ENCODE measurements around the gene ACBD6. TPM values are rescaled to one million over a fixed set of nuclear protein-coding genes. Genes with fewer than 3 reads are reported as not detected.

ACBD6 gene
- total RNA-seq, 1 donor from 2014 or later, result 43.4 TPM

DNA sequence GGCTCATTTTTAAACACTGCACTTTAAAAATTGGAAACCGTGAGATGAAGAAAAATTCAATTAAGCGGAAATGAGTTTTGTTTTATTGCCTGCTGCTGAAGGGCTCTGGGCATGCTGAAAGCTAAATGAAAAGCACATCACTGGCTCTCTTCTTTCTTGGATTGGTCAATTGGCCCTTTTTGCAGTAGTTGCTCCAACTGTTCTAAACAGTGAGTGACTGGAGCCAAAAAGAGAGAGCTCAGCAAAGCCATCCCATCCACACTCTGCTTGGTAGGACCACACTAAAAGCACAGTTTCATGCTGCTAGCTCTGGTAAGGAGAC lies 224.2 kb downstream of the ACBD6 start:
- TF ChIP-seq EZH2 (IDR thresholded peaks at IDR 0.05; ENCODE audit: insufficient read depth, low read length), result no peak
- TF ChIP-seq, protein P1, sequence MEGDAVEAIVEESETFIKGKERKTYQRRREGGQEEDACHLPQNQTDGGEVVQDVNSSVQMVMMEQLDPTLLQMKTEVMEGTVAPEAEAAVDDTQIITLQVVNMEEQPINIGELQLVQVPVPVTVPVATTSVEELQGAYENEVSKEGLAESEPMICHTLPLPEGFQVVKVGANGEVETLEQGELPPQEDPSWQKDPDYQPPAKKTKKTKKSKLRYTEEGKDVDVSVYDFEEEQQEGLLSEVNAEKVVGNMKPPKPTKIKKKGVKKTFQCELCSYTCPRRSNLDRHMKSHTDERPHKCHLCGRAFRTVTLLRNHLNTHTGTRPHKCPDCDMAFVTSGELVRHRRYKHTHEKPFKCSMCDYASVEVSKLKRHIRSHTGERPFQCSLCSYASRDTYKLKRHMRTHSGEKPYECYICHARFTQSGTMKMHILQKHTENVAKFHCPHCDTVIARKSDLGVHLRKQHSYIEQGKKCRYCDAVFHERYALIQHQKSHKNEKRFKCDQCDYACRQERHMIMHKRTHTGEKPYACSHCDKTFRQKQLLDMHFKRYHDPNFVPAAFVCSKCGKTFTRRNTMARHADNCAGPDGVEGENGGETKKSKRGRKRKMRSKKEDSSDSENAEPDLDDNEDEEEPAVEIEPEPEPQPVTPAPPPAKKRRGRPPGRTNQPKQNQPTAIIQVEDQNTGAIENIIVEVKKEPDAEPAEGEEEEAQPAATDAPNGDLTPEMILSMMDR (IDR thresholded peaks at IDR 0.05; ENCODE audit: insufficient read depth, low read depth, low read length), result no peak
- peaks cover 36% of the 10 kb centered on the region for H3K36me3 Mint-ChIP-seq (ENCODE audit: low read depth, unreplicated experiment)
- H3K4me1 Mint-ChIP-seq (ENCODE audit: low read depth, unreplicated experiment), result no peaks in the 10 kb centered on the region
- H3K27ac Mint-ChIP-seq (ENCODE audit: unreplicated experiment), result no peak overlapping the region
- no peaks in the 10 kb centered on the region for H3K27me3 ChIP-seq (ENCODE audit: insufficient read depth, low read length)
- no peaks in the 10 kb centered on the region for H3K4me1 ChIP-seq (ENCODE audit: insufficient read depth, low read length)
- H3K4me2 ChIP-seq (ENCODE audit: low read length), result no peak overlapping the region
- FAIRE-seq, result no peak
- H2AFZ ChIP-seq (ENCODE audit: low read depth, low read length), result no peak overlapping the region
- no peaks in the 10 kb centered on the region for H3K79me2 ChIP-seq (ENCODE audit: insufficient read depth, low read length)
- H3K27me3 Mint-ChIP-seq (ENCODE audit: low read depth, unreplicated experiment), result no peaks in the 10 kb centered on the region
- DNase-seq (ENCODE audit: low read depth), result no peak
- H4K20me1 ChIP-seq (ENCODE audit: insufficient read depth, low read length), result no peaks in the 10 kb centered on the region
- no peak overlapping the region for H3K4me3 ChIP-seq (ENCODE audit: insufficient read depth, low read depth, low read length)
- no peak overlapping the region for H3K4me3 Mint-ChIP-seq (ENCODE audit: unreplicated experiment)
- no peak overlapping the region for H3K9ac ChIP-seq (ENCODE audit: low read length)
- H3K9me3 ChIP-seq (ENCODE audit: insufficient read depth, low read depth, low read length), result no peaks in the 10 kb centered on the region
- peaks cover 3% of the 10 kb centered on the region for H3K36me3 ChIP-seq (ENCODE audit: insufficient read depth, low read length)
- peaks cover 6% of the 10 kb centered on the region for H3K9me3 Mint-ChIP-seq (ENCODE audit: unreplicated experiment)
- no peak overlapping the region for H3K27ac ChIP-seq (ENCODE audit: low read depth, low read length)

DNA sequence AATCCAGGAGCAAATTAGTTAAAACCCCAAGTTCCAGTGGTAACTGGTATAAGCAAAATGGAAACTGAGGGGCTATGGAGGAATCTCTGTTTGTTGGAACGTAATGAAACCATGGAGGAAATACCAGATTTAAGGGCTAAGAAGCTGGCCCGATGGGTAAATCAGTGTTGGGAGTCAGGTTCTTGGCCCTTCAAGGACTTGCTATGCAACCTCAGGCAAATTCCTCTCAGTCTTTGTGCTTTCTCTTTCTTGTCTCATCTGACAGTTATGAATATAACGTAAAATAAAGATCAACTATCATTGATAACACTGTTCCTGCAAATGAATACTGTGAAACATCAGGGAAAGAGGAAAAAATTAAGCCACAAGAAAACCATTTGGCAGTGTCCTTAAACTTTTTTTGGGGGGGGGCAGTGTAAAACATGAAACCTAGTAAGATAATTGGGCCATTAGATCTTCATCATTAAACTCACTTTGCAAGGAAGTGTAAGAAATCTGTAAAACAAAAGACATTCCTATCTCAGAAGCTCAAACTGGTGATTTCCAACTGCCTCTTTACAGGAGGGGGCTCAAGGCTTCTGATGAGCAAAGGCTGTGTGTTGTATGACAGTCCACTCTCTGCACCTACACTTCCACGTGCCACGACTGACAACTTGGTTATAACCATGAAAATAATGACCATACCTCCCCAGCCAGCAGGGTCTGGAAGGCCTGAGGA lies 224.7 kb downstream of the ACBD6 start:
- H3K27ac ChIP-seq (ENCODE audit: low read depth, low read length), result no peak overlapping the region
- DNase-seq (ENCODE audit: low read depth), result no peak
- TF ChIP-seq, protein P1 (IDR thresholded peaks at IDR 0.05; ENCODE audit: insufficient read depth, low read depth, low read length), result no peak
- TF ChIP-seq EZH2 (IDR thresholded peaks at IDR 0.05; ENCODE audit: insufficient read depth, low read length), result no peak
- H3K9ac ChIP-seq (ENCODE audit: low read length), result no peak overlapping the region
- H3K9me3 ChIP-seq (ENCODE audit: insufficient read depth, low read depth, low read length), result no peaks in the 10 kb centered on the region
- H3K4me1 ChIP-seq (ENCODE audit: insufficient read depth, low read length), result no peaks in the 10 kb centered on the region
- Mint-ChIP-seq H3K4me3 (ENCODE audit: unreplicated experiment) (no peak overlapping the region), H3K27me3 (ENCODE audit: low read depth, unreplicated experiment) (no peaks in the 10 kb centered on the region), H3K4me1 (ENCODE audit: low read depth, unreplicated experiment) (no peaks in the 10 kb centered on the region), H3K27ac (ENCODE audit: unreplicated experiment) (no peak overlapping the region), H3K9me3 (ENCODE audit: unreplicated experiment) (peaks cover 6% of the 10 kb centered on the region), H3K36me3 (ENCODE audit: low read depth, unreplicated experiment) (peaks cover 38% of the 10 kb centered on the region)
- no peaks in the 10 kb centered on the region for H3K79me2 ChIP-seq (ENCODE audit: insufficient read depth, low read length)
- H3K27me3 ChIP-seq (ENCODE audit: insufficient read depth, low read length), result no peaks in the 10 kb centered on the region
- no peaks in the 10 kb centered on the region for H4K20me1 ChIP-seq (ENCODE audit: insufficient read depth, low read length)
- FAIRE-seq, result no peak
- H3K4me2 ChIP-seq (ENCODE audit: low read length), result no peak overlapping the region
- H2AFZ ChIP-seq (ENCODE audit: low read depth, low read length), result no peak overlapping the region
- no peak overlapping the region for H3K4me3 ChIP-seq (ENCODE audit: insufficient read depth, low read depth, low read length)
- H3K36me3 ChIP-seq (ENCODE audit: insufficient read depth, low read length), result peaks cover 3% of the 10 kb centered on the region

DNA sequence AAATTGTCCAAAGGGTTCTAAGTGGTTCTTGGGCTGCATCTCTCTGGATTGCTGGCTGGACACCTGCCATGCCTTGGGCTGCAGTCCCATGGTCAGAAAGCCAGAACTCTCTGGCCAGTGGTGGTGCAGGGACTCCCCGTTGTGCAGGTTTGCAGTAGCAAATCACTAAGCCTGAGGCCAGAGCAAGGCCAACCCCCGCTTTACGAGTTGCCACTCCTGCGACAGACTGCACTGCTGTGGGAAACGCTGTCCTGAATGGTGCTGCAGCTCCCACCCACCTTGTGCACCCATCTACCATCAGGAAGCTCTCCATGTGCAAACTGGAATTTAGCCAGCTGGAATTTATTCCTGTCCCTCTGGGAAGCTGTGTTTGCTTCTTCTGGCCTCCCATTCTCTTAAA lies 226.7 kb downstream of the ACBD6 start:
- Mint-ChIP-seq H3K27me3 (ENCODE audit: low read depth, unreplicated experiment) (no peaks in the 10 kb centered on the region), H3K27ac (ENCODE audit: unreplicated experiment) (no peak overlapping the region), H3K36me3 (ENCODE audit: low read depth, unreplicated experiment) (peaks cover 42% of the 10 kb centered on the region), H3K4me1 (ENCODE audit: low read depth, unreplicated experiment) (peaks cover 13% of the 10 kb centered on the region), H3K9me3 (ENCODE audit: unreplicated experiment) (peaks cover 6% of the 10 kb centered on the region), H3K4me3 (ENCODE audit: unreplicated experiment) (no peak overlapping the region)
- no peaks in the 10 kb centered on the region for H3K9me3 ChIP-seq (ENCODE audit: insufficient read depth, low read depth, low read length)
- FAIRE-seq, result no peak
- no peak overlapping the region for H3K9ac ChIP-seq (ENCODE audit: low read length)
- peaks cover 4% of the 10 kb centered on the region for H4K20me1 ChIP-seq (ENCODE audit: insufficient read depth, low read length)
- DNase-seq (ENCODE audit: low read depth), result no peak
- H3K36me3 ChIP-seq (ENCODE audit: insufficient read depth, low read length), result peaks cover 3% of the 10 kb centered on the region
- H3K4me2 ChIP-seq (ENCODE audit: low read length), result no peak overlapping the region
- H3K4me3 ChIP-seq (ENCODE audit: insufficient read depth, low read depth, low read length), result no peak overlapping the region
- no peaks in the 10 kb centered on the region for H3K27me3 ChIP-seq (ENCODE audit: insufficient read depth, low read length)
- peaks cover 8% of the 10 kb centered on the region for H3K4me1 ChIP-seq (ENCODE audit: insufficient read depth, low read length)
- no peak for TF ChIP-seq EZH2 (IDR thresholded peaks at IDR 0.05; ENCODE audit: insufficient read depth, low read length)
- TF ChIP-seq, protein P1 (IDR thresholded peaks at IDR 0.05; ENCODE audit: insufficient read depth, low read depth, low read length), result no peak
- H3K27ac ChIP-seq (ENCODE audit: low read depth, low read length), result no peak overlapping the region
- no peak overlapping the region for H2AFZ ChIP-seq (ENCODE audit: low read depth, low read length)
- H3K79me2 ChIP-seq (ENCODE audit: insufficient read depth, low read length), result no peaks in the 10 kb centered on the region

All from astrocyte (in vitro differentiated cells and primary cell).